GM23338 (cell line): ENCODE measurements around the gene KCTD19. TPM values are rescaled to one million over a fixed set of nuclear protein-coding genes. Genes with fewer than 3 reads are reported as not detected.

ENCODE experiments used
- ATAC-seq: fragments of 200-7000 bp; cut with Tn5 transposase; 3 replicates; pipeline ENCODE4 v1.9.1; 2020
- DNase-seq: peaks from one replicate; pipeline ENCODE4 v3.0.0-alpha.2; 2015; ENCODE audit warnings: low spot score
- H2AFZ ChIP-seq: fragments of 200-600 bp; sonication (generic); 2 replicates; pipeline ENCODE4 v1.8.0; 2016; ENCODE audit warnings: antibody characterized with exemption, mild to moderate bottlenecking, moderate library complexity
- H3F3A ChIP-seq: fragments of 200-600 bp; sonication (generic); replicated peaks from 2 replicates; pipeline ENCODE4 v1.8.0; 2017; ENCODE audit warnings: antibody characterized with exemption, mixed run types, low read depth
- H3K27ac ChIP-seq: fragments of 200-600 bp; sonication (generic); 2 replicates; pipeline ENCODE4 v1.6.1; 2016; ENCODE audit warnings: low read depth
- H3K27me3 ChIP-seq: fragments of 200-600 bp; sonication (generic); 2 replicates; pipeline ENCODE4 v1.8.0; 2016; ENCODE audit warnings: mild to moderate bottlenecking, mixed run types, moderate library complexity; ENCODE audit not compliant: insufficient read depth
- H3K36me3 ChIP-seq: fragments of 200-600 bp; sonication (generic); 2 replicates; pipeline ENCODE4 v1.8.0; 2016; ENCODE audit warnings: mild to moderate bottlenecking; ENCODE audit not compliant: insufficient read depth
- H3K4me1 ChIP-seq: fragments of 200-600 bp; sonication (generic); 2 replicates; pipeline ENCODE4 v1.8.0; 2016; ENCODE audit warnings: mild to moderate bottlenecking, moderate library complexity; ENCODE audit not compliant: insufficient read depth
- H3K4me2 ChIP-seq: fragments of 200-600 bp; sonication (generic); 2 replicates; pipeline ENCODE4 v1.7.1; 2017; ENCODE audit warnings: mixed run types
- H3K4me3 ChIP-seq: fragments of 200-600 bp; sonication (generic); 2 replicates; pipeline ENCODE4 v1.6.1; 2016; ENCODE audit warnings: mixed run types
- H3K79me2 ChIP-seq: fragments of 200-600 bp; sonication (generic); replicated peaks from 2 replicates; pipeline ENCODE4 v1.8.0; 2017; ENCODE audit warnings: mild to moderate bottlenecking; ENCODE audit not compliant: insufficient read depth
- H3K9me2 ChIP-seq: fragments of 200-600 bp; sonication (generic); 2 replicates; pipeline ENCODE4 v1.8.0; 2017; ENCODE audit not compliant: insufficient read depth
- H4K20me1 ChIP-seq: fragments of 200-600 bp; sonication (generic); replicated peaks from 2 replicates; pipeline ENCODE4 v1.8.0; 2017; ENCODE audit warnings: mild to moderate bottlenecking; ENCODE audit not compliant: insufficient read depth
- H3K27ac Mint-ChIP-seq: 2 replicates; pipeline ENCODE4 v1.8.0; 2020; ENCODE audit warnings: inconsistent platforms, mild to moderate bottlenecking, moderate library complexity, mixed read lengths
- H3K27me3 Mint-ChIP-seq: 3 replicates; pipeline ENCODE4 v1.8.0; 2022; ENCODE audit warnings: low read depth, mild to moderate bottlenecking, moderate library complexity, mixed read lengths, inconsistent platforms; ENCODE audit not compliant: insufficient read depth, poor library complexity
- H3K36me3 Mint-ChIP-seq: 3 replicates; pipeline ENCODE4 v1.8.0; 2021; ENCODE audit warnings: low read depth, mild to moderate bottlenecking, inconsistent platforms, moderate library complexity, mixed read lengths
- H3K4me1 Mint-ChIP-seq: 3 replicates; pipeline ENCODE4 v1.8.0; 2020; ENCODE audit warnings: mild to moderate bottlenecking, inconsistent platforms, mixed read lengths
- H3K4me3 Mint-ChIP-seq: 3 replicates; pipeline ENCODE4 v1.8.0; 2021; ENCODE audit warnings: moderate library complexity, mild to moderate bottlenecking, inconsistent platforms, mixed read lengths
- H3K9me3 Mint-ChIP-seq: 3 replicates; pipeline ENCODE4 v1.8.0; 2020; ENCODE audit warnings: moderate library complexity, mild to moderate bottlenecking, inconsistent platforms, mixed read lengths
- CREB1 ChIP-seq: fragments of 250-450 bp; sonication (Bioruptor Pico); IDR thresholded peaks from 2 replicates; pipeline ENCODE4 v1.5.0; 2020; ENCODE audit warnings: low read depth, mild to moderate bottlenecking, moderate library complexity
- CTCF ChIP-seq, 2 experiments: fragments of 200-600 bp in 1 of 2; sonication (generic) in 1 of 2; conservative IDR thresholded peaks; 2 replicates each; pipeline versions ENCODE4 v1.5.1 to v1.6.1; 2016 to 2017; ENCODE audit warnings: antibody characterized with exemption in 2 of 2, low read depth in 2 of 2, mild to moderate bottlenecking in 2 of 2, moderate library complexity in 1 of 2
- ETS1 ChIP-seq: IDR thresholded peaks from 2 replicates; pipeline ENCODE4 v1.6.1; 2016; ENCODE audit warnings: antibody characterized with exemption
- EZH2 ChIP-seq: fragments of 200-600 bp; sonication (generic); IDR thresholded peaks from one replicate; pipeline ENCODE4 v1.8.0; 2017; ENCODE audit warnings: antibody characterized with exemption, mild to moderate bottlenecking, low read depth; ENCODE audit not compliant: unreplicated experiment
- EZH2phosphoT487 ChIP-seq: fragments of 200-600 bp; sonication (generic); IDR thresholded peaks from one replicate; pipeline ENCODE4 v1.8.1; 2018; ENCODE audit warnings: antibody characterized with exemption; ENCODE audit not compliant: unreplicated experiment
- JUNB ChIP-seq: IDR thresholded peaks from one replicate; pipeline ENCODE4 v1.6.1; 2016; ENCODE audit warnings: antibody characterized with exemption; ENCODE audit not compliant: unreplicated experiment
- POLR2AphosphoS5 ChIP-seq: IDR thresholded peaks from 2 replicates; pipeline ENCODE4 v1.6.1; 2016; ENCODE audit warnings: antibody characterized with exemption, low read depth
- REST ChIP-seq: IDR thresholded peaks from one replicate; pipeline ENCODE4 v1.6.1; 2018; ENCODE audit warnings: antibody characterized with exemption; ENCODE audit not compliant: unreplicated experiment
- STAT1 ChIP-seq: IDR thresholded peaks from one replicate; pipeline ENCODE4 v1.6.1; 2016; ENCODE audit warnings: antibody characterized with exemption; ENCODE audit not compliant: unreplicated experiment
- ZNF114 ChIP-seq: fragments of 250-450 bp; sonication (Bioruptor Pico); IDR thresholded peaks from 2 replicates; pipeline ENCODE4 v1.5.0; 2020; ENCODE audit warnings: mild to moderate bottlenecking, moderate library complexity
- ZNF331 ChIP-seq: fragments of 250-450 bp; sonication (Bioruptor Pico); IDR thresholded peaks from 2 replicates; pipeline ENCODE4 v1.5.0; 2020; ENCODE audit warnings: low read depth, mild to moderate bottlenecking, moderate library complexity
- ZNF462 ChIP-seq: fragments of 250-450 bp; sonication (Bioruptor Pico); IDR thresholded peaks from 2 replicates; pipeline ENCODE4 v1.5.0; 2020; ENCODE audit warnings: mild to moderate bottlenecking, moderate library complexity
- polyA plus RNA-seq: library from polyadenylated mRNA; unstranded; fragments of >200 nt; fragmentation: Nextera tagmentation; extraction: Ambion mirVana; gene quantifications from 2 replicates; pipeline ENCODE4 v1.2.1, GENCODE V29; 2016
- total RNA-seq: library from RNA; depleted of rRNA; stranded (reverse); fragments of >200 nt; shearing (Covaris generic); gene quantifications from 2 replicates; pipeline ENCODE4 v1.2.3, GENCODE V29; 2014

KCTD19 gene
- total and polyA plus RNA-seq, 2 experiments from 2014 or later = 0.31 to 0.65 TPM

GRCh38 chr16:67312719-67313118, 13.8 kb downstream of the KCTD19 start (continued):
- TF ChIP-seq REST = no peak

GRCh38 chr16:67311607-67312488, 14.7 kb downstream of the KCTD19 start:
- no peak overlapping the region for H3K4me3 ChIP-seq
- H3K4me3 Mint-ChIP-seq = no peak overlapping the region
- no peak overlapping the region for H3K27ac Mint-ChIP-seq
- ATAC-seq (no peak), DNase-seq (no peak)
- H3K9me2 ChIP-seq = no peaks in the 10 kb centered on the region
- H3K27me3 Mint-ChIP-seq = no peaks in the 10 kb centered on the region
- H3K36me3 Mint-ChIP-seq = no peaks in the 10 kb centered on the region
- no peak overlapping the region for H2AFZ ChIP-seq
- no peaks in the 10 kb centered on the region for H3K27me3 ChIP-seq
- no peaks in the 10 kb centered on the region for H3K36me3 ChIP-seq
- H3K4me1 Mint-ChIP-seq = no peaks in the 10 kb centered on the region; the same call in 2 of the 3 replicates
- no peaks in the 10 kb centered on the region for H3K4me1 ChIP-seq
- no peaks in the 10 kb centered on the region for H3K79me2 ChIP-seq
- no peaks in the 10 kb centered on the region; the same call in 1 of the 2 replicates for H4K20me1 ChIP-seq
- no peak overlapping the region for H3K27ac ChIP-seq
- no peaks in the 10 kb centered on the region for H3F3A ChIP-seq
- no peak overlapping the region for H3K4me2 ChIP-seq
- H3K9me3 Mint-ChIP-seq = no peaks in the 10 kb centered on the region; the same call in 2 of the 3 replicates
- no peak for TF ChIP-seq JUNB
- TF ChIP-seq POLR2AphosphoS5 = no peak
- no peak for TF ChIP-seq EZH2phosphoT487
- TF ChIP-seq CTCF (conservative IDR thresholded peaks at IDR 0.05; ENCODE audit: low read depth in 2 of 2) = no peak
- TF ChIP-seq STAT1 = no peak
- TF ChIP-seq CREB1 (CRISPR knock-in tag) = no peak
- no peak for TF ChIP-seq ZNF331 (CRISPR knock-in tag)
- no peak for TF ChIP-seq ZNF462 (CRISPR knock-in tag)
- TF ChIP-seq ETS1 = no peak
- no peak for TF ChIP-seq EZH2
- TF ChIP-seq ZNF114 (CRISPR knock-in tag) = no peak
